Endodermal cell (in vitro differentiated cells): Measurements from ENCODE around the gene GRXCR2. TPM values are rescaled to one million over a fixed set of nuclear protein-coding genes. Genes with fewer than 3 reads are reported as not detected.
"Not testable (repeated sequence)": the region's sequence is repeated elsewhere in the genome, so short reads cannot be mapped to it uniquely, and the experiment has no call there.

ENCODE experiments used
- DNase-seq: peaks from one replicate; pipeline ENCODE4 v3.0.0-alpha.2; 2017
- H3K27ac ChIP-seq: 2 replicates; pipeline ENCODE4 v1.5.1; 2013; ENCODE audit warnings: mild to moderate bottlenecking, low read depth, low read length, moderate library complexity
- H3K27me3 ChIP-seq: 2 replicates; pipeline ENCODE4 v1.6.1; 2013; ENCODE audit warnings: mild to moderate bottlenecking, low read length, moderate library complexity; ENCODE audit not compliant: insufficient read depth, control insufficient read depth, poor library complexity, severe bottlenecking
- H3K36me3 ChIP-seq: 2 replicates; pipeline ENCODE4 v1.7.0; 2013; ENCODE audit warnings: mild to moderate bottlenecking, low read length, moderate library complexity; ENCODE audit not compliant: control insufficient read depth, insufficient read depth
- H3K4me1 ChIP-seq: one replicate; pipeline ENCODE4 v1.7.0; 2013; ENCODE audit warnings: low read length; ENCODE audit not compliant: control insufficient read depth, insufficient read depth
- H3K4me3 ChIP-seq: 2 replicates; pipeline ENCODE4 v1.5.1; 2013; ENCODE audit warnings: mild to moderate bottlenecking, low read length, moderate library complexity
- H3K9ac ChIP-seq: 2 replicates; pipeline ENCODE4 v1.6.1; 2013; ENCODE audit warnings: mild to moderate bottlenecking, low read length, moderate library complexity; ENCODE audit not compliant: poor library complexity, severe bottlenecking; ENCODE audit errors: extremely low read depth
- H3K9me3 ChIP-seq: 2 replicates; pipeline ENCODE4 v1.6.1; 2013; ENCODE audit warnings: mild to moderate bottlenecking, low read length, moderate library complexity; ENCODE audit not compliant: control insufficient read depth
- H3K27ac Mint-ChIP-seq: 2 replicates; pipeline ENCODE4 v1.8.0; 2020; ENCODE audit warnings: mixed read lengths
- H3K27me3 Mint-ChIP-seq: 2 replicates; pipeline ENCODE4 v1.8.0; 2021; ENCODE audit warnings: mild to moderate bottlenecking, mixed read lengths; ENCODE audit not compliant: insufficient read depth
- H3K36me3 Mint-ChIP-seq: 2 replicates; pipeline ENCODE4 v1.8.0; 2020; ENCODE audit warnings: low read depth, mixed read lengths
- H3K4me1 Mint-ChIP-seq: 2 replicates; pipeline ENCODE4 v1.8.0; 2020; ENCODE audit warnings: mixed read lengths
- H3K4me3 Mint-ChIP-seq: 2 replicates; pipeline ENCODE4 v1.8.0; 2020; ENCODE audit warnings: mild to moderate bottlenecking, moderate library complexity, mixed read lengths
- H3K9me3 Mint-ChIP-seq: 2 replicates; pipeline ENCODE4 v1.8.0; 2020; ENCODE audit warnings: mild to moderate bottlenecking, mixed read lengths
- CTCF ChIP-seq: fragments of 200-600 bp; sonication (generic); conservative IDR thresholded peaks from 2 replicates; pipeline ENCODE4 v1.5.0; 2021; ENCODE audit warnings: antibody characterized with exemption, mild to moderate bottlenecking
- WGBS, 2 experiments: methylation state at CpG; one replicate each; pipeline versions ENCODE4 v1.1.5 to v1.1.7; 2013; ENCODE audit warnings: missing lambda C conversion rate in 2 of 2, mixed read lengths in 1 of 2; ENCODE audit not compliant: insufficient coverage in 1 of 2, insufficient read length in 1 of 2; 5-methylcytosine and 5-hydroxymethylcytosine counted together
- total RNA-seq, 2 donors: library from RNA; stranded (reverse); fragmentation: NEBNext Ultra II Directional in 1 of 2; extraction: Animal tissue kit (Norgen Biotek cat#: 25700) in 1 of 2; gene quantifications; 2 replicates in 1 of 2; 3 replicates in 1 of 2; pipeline ENCODE4 v1.2.1, GENCODE V29; 2021

Gene GRXCR2
- total RNA-seq, 2 donors from 2014 or later: not detected

- H3K4me3 ChIP-seq: no peak overlapping the region
- DNase-seq: no peak
- no peaks in the 10 kb centered on the region for H3K27me3 ChIP-seq
- no peak overlapping the region for H3K4me3 Mint-ChIP-seq
- no peak overlapping the region for H3K27ac ChIP-seq
- peaks cover 23% of the 10 kb centered on the region for H3K9me3 Mint-ChIP-seq
- H3K9ac ChIP-seq: no peak overlapping the region
- H3K27me3 Mint-ChIP-seq: peaks cover 9% of the 10 kb centered on the region
- TF ChIP-seq CTCF: no peak
- no peaks in the 10 kb centered on the region for H3K36me3 ChIP-seq
- no peaks in the 10 kb centered on the region for H3K4me1 ChIP-seq
- H3K27ac Mint-ChIP-seq: no peak overlapping the region
- peaks cover 16% of the 10 kb centered on the region for H3K9me3 ChIP-seq
- no peaks in the 10 kb centered on the region for H3K36me3 Mint-ChIP-seq
- H3K4me1 Mint-ChIP-seq: no peaks in the 10 kb centered on the region
Measured at GRCh38 chr5:145898171-145898570, 25.4 kb upstream of the GRXCR2 start.

- Mint-ChIP-seq H3K9me3 (peaks cover 26% of the 10 kb centered on the region), H3K27me3 (peaks cover 10% of the 10 kb centered on the region)
- not testable (repeated sequence) for H3K4me3 Mint-ChIP-seq, H3K27ac Mint-ChIP-seq, H3K4me3 ChIP-seq, H3K36me3 ChIP-seq, H3K9ac ChIP-seq, DNase-seq, H3K4me1 Mint-ChIP-seq, H3K27ac ChIP-seq, H3K36me3 Mint-ChIP-seq, H3K4me1 ChIP-seq, H3K27me3 ChIP-seq
- H3K9me3 ChIP-seq: peaks cover 13% of the 10 kb centered on the region
- 94% methylated on average over 10 of the region's 10 CpGs; no CpG with 5 or more reads in 1 of the 2 experiments for WGBS, 2 experiments
Measured at GRCh38 chr5:145891378-145891777, 18.6 kb upstream of the GRXCR2 start.

GRCh38 chr5:145889611-145890010 lies 16.8 kb upstream of the GRXCR2 start:
- H3K4me3 ChIP-seq: no peak overlapping the region
- TF ChIP-seq CTCF: no peak
- Mint-ChIP-seq H3K4me1 (no peaks in the 10 kb centered on the region), H3K9me3 (peaks cover 18% of the 10 kb centered on the region), H3K36me3 (peaks cover 2% of the 10 kb centered on the region), H3K27me3 (peaks cover 6% of the 10 kb centered on the region), H3K27ac (no peak overlapping the region), H3K4me3 (no peak overlapping the region)
- no peak overlapping the region for H3K27ac ChIP-seq
- H3K27me3 ChIP-seq: no peaks in the 10 kb centered on the region
- peaks cover 13% of the 10 kb centered on the region for H3K9me3 ChIP-seq
- H3K9ac ChIP-seq: no peak overlapping the region
- no peaks in the 10 kb centered on the region for H3K36me3 ChIP-seq
- WGBS, 2 experiments: 67 to 99% methylated on average over 1 to 2 of the region's 2 CpGs
- no peak for DNase-seq
- H3K4me1 ChIP-seq: no peaks in the 10 kb centered on the region

- WGBS, 2 experiments: 72% methylated on average over 5 of the region's 5 CpGs; no CpG with 5 or more reads in 1 of the 2 experiments
- Histone ChIP-seq H3K4me1 (no peaks in the 10 kb centered on the region), H3K9ac (no peak overlapping the region), H3K4me3 (no peak overlapping the region), H3K27ac (no peak overlapping the region), H3K9me3 (peaks cover 13% of the 10 kb centered on the region), H3K27me3 (no peaks in the 10 kb centered on the region), H3K36me3 (no peaks in the 10 kb centered on the region)
- no peak overlapping the region for H3K27ac Mint-ChIP-seq
- TF ChIP-seq CTCF: peak; percentile 89
- peak; percentile 88 for DNase-seq
- H3K9me3 Mint-ChIP-seq: peaks cover 18% of the 10 kb centered on the region
- H3K27me3 Mint-ChIP-seq: peaks cover 2% of the 10 kb centered on the region
- H3K4me3 Mint-ChIP-seq: no peak overlapping the region
- no peaks in the 10 kb centered on the region for H3K4me1 Mint-ChIP-seq
- peaks cover 2% of the 10 kb centered on the region for H3K36me3 Mint-ChIP-seq
Measured at GRCh38 chr5:145887976-145888574, 15.3 kb upstream of the GRXCR2 start.
